DMS53 treated with DMSO at 0.1 percent for 48 hours (cell line): Measurements from ENCODE around the gene KLHDC7B.
"Not testable (repeated sequence)": the region's sequence is repeated elsewhere in the genome, so short reads cannot be mapped to it uniquely, and the experiment has no call there.

Source experiments
- DNase-seq: peaks from one replicate; lab custom pipeline; 2025; ENCODE audit not compliant: unreplicated experiment; lab: John Stamatoyannopoulos, UW

The KLHDC7B gene

DNA sequence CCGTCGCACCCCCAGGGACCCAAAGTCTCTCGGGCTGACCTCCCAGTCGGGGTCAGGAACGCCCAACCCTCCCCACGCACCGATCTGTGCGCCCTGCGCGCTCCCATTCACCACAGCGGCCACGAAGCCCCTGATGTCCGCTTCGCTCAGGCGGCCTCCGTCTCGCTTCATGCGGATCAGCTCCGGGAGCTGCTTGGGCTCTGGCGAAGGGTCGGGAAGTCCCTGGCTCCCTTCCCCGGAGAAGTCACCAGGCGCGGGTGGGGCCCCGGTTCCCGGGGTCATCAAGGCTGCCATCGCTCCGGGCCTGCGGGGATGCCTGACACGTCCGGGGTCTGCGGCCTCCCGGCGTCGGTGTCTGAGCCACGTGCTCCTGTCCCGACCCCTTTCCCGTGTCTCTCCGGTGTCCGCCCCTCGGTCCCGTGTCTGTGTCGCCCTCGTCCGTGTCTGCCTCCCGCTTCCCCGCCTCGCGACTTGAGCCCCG is 16.2 kb upstream of the KLHDC7B start:
- no peak for DNase-seq

DNA sequence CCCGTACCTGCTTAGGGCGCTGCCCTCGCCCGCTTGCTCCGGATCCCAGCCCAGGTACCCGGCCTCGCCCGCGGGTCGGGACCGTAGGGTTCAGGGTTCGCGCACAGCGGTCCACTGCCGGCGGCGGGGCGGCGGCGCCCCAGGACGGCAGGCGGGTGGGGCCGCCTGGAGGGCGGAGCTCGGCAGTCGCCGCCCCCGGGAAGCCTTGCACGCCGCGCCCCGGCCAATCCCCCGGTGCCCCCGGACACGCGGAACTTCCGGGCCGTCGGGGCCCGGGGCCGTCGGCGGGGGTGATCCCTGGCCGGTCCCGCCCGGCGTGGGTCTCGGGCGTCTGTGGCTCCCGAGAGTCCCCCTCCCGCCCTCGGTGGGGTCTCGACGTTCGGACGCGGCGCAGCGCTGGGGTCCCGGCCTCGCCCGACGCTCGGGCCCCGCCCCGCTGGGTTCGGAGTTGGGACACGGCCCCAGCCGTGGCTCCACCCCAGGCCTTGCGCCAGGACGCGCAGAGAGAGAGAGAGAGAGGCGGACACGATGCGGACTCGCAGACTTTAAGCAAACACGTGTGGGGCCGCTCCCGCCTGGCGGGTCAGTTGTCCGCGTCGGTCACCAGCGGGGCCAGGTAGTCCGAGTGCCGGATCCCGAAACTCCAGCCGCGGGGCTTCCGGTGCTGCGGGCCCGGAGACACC is 15.7 kb upstream of the KLHDC7B start, which contains the start of gene TYMP:
Gene TYMP (minus strand): TSS at position 116 of the 683 bp plus-strand sequence. CDS start 303 bp downstream, outside the sequence.
- peak; percentile 44 for DNase-seq

DNA sequence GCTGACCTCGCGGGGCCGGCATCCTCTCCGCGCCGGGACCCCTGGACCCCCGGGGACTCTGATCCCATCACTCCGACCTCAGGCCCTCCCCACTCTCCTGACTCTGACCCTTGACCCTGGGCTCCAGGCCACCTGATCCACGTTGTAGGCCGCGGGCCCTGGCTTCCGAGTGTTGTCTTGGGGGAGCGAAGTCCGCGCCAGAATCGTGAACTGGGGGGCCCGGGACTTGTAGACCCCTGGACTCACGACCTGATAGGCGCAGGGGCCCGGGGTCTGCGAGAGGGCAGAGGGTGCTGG is 15.2 kb upstream of the KLHDC7B start:
- DNase-seq = no peak

DNA sequence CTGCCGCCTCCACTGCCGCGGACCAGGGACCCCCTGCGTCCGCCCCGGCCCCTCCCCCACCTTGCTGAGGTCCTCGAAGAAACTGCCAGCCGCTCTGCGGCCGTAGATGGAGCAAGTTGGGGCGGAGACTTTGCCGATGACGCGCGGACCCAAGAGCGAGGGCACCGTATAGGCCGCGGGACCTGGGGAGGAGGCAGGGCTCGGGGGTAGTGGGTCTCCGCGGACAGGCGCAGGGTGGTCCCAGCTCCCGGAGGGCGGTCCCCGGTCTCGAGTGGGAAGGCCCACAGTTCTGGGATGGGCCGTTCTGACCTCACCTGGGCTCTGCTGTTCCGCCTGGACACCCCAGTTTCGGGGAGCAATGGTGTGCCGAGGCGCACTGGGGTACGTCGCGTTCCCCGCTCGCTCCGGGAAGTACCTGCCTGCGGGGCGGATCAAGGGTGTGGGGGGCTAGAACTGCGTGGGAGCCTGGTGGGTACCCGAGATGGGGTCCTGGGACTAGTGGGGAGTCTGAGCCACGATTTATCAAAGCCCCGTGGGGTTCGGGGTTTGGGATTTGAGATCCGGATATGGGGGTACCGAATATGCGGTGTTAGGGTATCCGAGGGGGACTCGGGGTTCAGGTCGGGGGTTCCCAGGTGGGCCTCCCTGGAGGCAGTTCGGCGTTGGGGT is 14.7 kb upstream of the KLHDC7B start:
- DNase-seq = peak; percentile 55

DNA sequence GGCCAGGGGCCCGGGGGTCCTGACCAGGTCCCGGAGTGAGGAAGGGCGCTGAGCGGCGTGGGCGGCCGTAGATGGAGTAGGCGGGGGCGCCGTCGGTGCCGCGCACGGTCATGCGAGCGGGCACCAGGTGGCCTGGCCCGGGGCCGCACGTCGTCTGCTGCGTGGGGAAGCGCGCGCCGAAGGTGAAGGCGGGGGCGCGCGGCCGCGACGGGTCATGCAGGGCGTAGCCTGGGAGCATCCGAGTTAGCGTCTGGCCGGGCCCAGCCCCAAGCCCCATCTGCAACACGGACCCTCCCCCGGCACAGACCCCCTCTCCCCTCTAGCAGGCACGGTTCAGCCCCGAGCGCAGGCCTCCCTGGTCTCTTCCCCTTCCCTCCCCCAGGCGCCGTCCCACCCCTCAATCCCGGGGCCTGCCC is 14.1 kb upstream of the KLHDC7B start:
- DNase-seq = peak; percentile 40

DNA sequence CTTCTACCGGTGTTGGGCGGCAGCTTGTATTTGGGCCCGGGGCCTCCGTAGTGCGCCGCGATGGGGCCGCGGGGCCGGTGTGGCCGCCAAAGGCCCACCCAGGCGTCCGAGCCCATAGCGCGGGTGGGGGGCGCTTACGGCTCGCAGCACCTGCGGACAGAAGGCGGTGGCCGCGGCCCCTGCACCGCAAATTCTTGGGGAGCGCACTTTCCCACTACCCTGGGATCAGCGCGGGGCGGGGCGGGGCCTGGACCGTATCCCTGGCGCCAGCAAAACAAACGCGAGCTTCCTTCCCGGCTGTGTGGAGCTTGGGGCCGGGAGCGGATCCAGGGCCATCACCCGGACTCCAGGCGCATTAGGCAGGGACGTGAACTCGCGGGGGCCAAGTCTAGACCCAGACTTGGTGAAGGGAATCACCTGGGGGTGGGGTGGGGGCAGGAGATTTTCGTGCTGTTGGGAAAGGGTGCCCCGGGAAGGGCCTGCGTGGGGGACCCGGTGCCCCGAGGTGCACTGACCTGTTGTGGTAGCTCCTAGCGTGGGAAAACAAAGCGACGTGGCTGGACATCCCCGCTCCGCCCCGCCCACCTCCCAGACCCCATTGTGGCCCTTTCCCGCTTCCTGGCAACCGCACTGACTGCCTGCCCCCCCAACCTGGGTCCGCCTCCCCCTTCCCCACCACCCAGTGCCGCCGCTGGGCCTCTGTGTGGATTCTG is 13.6 kb upstream of the KLHDC7B start:
- peak; percentile 26 for DNase-seq

DNA sequence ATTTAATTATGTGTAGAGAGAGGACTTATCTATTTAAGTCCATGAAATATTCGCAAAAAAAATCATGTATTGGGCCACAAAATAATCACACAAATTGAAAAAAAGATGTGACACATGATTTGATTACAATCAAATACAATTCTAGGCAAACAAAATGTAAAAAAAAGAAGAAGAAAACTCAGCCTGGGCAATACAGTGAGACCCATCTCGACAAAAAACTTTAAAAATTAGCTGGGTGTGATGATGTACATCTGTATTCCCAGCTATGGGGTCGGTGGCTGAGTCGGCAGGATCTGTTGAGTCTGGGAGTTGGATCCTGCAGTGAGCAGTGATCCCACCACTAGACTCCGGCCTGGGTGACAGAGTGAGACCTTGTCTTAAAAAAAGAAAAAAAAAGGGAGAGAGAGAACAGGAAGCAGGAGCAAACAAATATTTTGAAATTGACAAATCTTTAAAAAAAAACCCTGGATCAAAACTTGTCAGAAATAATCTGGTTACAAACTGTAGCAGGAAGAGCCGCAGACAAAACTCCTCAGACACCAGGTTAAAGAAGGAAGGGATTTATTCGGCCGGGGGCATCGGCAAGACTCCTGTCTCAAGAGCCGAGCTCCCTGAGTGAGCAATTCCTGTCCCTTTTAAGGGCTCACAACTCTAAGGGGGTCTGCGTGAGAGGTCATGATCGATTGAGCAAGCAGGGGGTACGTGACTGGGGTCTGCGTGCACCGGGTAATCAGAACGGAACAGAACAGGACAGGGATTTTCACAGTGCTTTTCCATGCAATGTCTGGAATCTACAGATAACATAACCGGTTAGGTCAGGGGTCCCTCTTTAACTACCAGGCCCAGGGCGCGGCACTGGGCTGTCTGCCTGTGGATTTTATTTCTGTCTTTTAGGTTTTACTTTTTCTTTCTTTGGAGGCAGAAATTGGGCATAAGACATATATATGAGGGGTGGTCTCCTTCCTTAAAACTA is 12.6 kb upstream of the KLHDC7B start:
- DNase-seq = no peak

DNA sequence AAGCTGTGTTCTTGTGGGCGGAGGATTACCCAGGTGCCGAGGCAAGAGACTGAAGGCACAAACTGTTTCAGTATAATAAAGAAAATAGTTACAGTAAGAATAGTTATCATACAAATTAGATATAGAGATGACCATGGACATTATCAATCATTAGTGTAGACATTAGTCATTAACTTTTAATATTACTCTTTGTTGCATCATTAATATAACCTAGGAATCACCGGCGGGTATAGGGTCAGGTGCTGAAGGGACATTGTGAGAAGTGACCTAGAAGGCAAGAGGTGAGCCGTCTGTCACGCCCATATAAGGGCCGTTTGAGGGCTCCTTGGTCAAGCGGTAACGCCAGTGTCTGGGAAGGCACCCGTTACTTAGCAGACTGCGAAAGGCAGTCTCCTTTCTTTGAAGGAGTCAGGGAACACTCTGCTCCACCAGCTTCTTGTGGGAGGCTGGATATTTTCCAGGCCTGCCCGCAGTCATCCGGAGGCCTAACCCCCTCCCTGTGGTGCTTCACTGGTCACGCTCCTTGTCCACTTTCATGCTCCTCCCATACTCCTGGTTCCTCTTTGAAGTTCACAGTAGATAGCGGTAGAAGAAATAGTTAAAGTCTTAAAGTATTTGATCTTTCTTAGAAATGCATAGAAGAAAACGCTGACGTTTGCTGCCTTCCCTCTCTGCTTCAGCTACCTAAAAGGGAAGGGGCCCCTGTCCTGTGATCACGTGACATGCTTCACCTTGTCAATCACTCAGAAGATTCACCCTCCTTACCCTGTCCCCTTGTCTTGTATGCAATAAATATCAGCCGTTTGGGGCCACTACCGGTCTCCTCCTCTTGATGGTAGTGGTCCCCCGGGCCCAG is 11.6 kb upstream of the KLHDC7B start:
- DNase-seq = peak; percentile 18

DNA sequence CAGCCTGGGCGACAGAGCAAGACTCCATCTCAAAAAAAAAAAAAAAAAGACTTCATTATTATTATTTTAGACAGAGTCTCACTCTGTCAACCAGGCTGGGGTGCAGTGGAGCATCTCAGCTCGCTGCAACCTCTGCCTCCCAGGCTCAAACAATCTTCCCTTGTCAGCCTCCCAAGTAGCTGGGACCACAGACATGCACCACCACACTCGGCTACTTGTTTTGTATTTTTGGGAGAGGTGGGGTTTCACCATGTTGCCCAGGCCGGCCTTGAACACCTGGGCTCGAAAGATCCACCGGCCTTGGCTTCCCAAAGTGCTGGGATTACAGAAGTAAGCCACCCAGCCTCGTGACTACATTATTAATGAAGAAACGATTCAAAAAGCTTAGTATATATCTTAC is 10.6 kb upstream of the KLHDC7B start:
- no peak for DNase-seq

DNA sequence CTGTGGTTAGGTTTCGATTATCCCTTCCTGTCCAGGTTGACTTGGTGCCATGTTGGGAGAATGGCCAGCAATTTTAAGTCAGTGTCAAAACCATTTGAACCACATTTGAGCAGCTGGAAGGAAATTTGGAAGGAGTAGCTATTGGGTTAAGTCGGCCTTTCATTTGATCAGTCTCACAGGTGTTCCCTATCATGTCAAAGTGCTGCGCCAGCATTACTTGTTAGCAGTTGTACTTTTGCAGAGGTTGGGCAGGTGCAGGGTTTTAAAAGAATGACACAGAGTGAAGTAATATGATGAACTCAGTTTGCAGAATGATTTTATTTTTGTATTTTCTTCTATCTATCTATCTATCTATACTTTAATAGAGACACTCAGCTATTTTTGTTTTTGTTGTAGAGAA is 9.5 kb upstream of the KLHDC7B start:
- DNase-seq = no peak

DNA sequence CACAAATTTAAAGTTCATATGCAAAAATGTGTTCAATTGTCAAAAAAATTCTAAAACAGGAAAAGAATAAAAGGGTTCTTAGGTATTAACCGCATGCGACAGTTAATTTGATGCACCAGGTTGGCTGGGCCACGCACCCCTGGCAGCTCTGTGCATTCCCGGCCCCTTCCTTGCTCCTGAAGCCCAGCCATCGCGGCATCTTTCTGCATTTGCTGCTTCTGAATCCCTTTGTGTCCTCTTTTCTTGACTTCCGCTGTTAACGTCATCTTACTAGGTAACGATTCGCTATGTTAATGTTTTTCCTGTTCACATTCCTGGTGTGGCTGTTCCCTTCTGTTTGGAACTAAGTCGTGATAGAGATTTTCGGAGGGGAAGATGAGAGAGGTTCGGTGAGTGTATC is 7.9 kb upstream of the KLHDC7B start:
- no peak for DNase-seq

DNA sequence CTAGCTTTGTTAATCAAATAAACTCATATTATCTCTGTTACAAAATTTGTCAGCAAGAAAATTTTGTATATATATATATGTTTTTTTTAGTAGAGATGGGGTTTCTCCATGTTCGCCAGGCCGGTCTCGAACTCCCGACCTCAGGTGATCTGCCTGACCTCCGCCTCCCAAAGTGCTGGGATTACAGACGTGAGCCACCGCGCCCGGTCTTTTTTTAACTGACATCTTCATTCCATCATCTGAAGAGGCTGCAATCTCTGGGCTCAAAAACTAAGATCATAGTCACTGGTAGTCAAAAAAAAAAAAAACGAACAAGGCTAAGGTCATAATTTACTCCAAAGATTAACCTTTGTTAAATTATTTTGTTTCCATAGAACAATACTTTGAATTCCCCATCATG is 5.3 kb upstream of the KLHDC7B start:
- DNase-seq = no peak

DNA sequence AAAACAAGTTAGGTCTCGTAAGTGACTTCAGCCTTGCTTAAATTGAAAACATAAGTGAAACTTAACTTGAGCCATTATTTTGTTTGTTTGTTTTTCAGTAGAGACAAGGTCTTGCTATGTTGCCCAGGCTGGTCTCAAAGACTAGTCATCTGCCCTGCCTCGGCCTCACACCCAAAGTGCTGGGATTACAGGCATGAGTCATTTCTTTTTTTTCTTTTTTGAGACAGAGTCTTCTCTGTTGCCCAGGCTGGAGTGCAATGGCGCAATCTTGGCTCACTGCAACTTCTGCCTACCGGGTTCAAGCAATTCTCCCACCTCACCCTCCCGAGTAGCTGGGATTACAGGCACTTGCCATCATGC is 4.1 kb upstream of the KLHDC7B start:
- DNase-seq = not testable (repeated sequence)

DNA sequence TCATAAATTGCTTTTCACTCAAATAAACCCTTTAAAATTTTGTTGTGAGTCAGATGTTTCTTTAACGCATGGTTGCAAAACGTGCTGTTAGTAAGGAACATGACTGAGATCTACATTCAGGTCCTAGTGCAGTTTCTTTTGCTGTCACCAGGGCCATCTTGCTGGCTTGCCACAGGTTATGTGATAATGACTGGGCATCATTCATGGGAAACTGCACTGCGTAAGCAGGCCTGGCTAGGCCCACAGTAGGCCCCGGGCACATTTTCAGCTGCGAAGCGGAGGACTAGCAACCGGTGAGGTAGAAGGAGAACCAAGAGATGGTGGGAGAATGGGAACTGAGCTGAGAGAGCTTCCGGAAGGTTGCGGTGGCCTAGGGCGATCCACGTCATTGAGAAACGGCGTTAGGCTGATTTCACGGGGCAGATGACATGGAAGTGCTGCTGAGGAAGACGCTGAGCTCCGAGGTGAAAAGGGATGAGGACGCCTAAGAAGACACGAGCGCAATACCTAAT is 3.2 kb upstream of the KLHDC7B start:
- no peak for DNase-seq

DNA sequence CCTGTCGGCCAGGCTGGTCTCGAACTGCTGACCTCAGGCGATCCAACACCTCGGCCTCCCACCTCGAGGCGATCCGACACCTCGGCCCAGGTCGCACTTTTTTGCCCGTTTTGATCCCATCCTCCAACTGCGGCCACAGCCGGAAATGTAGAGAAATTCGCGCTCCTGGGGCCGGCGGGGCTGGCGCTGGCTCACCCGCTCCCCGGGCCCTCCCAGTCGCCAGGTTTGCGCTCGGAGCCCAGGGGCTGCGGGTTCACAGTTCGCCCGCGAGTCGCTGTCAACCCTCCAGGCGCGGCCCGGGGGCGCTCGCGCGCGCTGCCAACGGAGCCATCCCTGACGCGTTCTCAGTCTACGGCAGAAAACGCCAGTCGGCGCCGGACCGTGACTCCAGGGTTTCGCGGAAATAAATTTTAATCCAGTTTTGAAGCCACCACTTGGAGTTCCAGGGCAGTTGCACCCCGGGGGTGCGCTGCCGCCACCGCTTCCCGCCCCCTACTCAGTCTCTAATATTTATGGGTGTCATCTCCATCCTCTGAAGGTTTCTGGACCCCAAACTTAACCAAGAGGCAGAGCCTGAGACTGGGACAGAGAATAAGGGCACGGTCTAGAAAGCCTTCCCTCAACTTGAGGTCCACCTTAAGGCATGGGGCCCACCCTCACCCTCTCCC is 1.5 kb upstream of the KLHDC7B start:
- peak; percentile 56 for DNase-seq

DNA sequence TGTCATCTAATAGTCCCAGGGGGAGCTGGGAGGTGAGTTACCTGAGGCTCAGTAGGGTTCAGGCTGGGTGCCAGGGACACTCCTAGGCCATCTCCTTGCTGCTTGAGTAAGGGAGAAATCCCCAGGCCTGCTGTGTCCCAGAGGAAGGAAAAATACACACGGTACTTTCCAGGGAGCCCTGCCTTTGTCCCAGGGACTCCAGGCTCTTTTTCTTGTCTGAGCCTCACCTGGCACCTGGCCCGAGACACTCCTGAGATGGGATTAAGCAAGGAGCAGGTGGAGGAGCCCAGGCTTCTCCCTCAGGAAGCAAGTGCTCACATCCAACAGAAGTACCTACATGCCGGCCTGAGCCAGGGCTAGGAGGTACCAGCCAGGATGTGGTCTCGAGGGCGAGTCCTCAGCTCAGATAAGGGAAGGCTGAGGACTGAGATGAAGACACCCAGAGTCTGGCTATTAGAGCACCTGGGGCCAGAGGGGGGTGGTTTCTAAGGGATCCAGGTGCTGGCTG is 899 bp upstream of the KLHDC7B start:
- DNase-seq = peak; percentile 18

DNA sequence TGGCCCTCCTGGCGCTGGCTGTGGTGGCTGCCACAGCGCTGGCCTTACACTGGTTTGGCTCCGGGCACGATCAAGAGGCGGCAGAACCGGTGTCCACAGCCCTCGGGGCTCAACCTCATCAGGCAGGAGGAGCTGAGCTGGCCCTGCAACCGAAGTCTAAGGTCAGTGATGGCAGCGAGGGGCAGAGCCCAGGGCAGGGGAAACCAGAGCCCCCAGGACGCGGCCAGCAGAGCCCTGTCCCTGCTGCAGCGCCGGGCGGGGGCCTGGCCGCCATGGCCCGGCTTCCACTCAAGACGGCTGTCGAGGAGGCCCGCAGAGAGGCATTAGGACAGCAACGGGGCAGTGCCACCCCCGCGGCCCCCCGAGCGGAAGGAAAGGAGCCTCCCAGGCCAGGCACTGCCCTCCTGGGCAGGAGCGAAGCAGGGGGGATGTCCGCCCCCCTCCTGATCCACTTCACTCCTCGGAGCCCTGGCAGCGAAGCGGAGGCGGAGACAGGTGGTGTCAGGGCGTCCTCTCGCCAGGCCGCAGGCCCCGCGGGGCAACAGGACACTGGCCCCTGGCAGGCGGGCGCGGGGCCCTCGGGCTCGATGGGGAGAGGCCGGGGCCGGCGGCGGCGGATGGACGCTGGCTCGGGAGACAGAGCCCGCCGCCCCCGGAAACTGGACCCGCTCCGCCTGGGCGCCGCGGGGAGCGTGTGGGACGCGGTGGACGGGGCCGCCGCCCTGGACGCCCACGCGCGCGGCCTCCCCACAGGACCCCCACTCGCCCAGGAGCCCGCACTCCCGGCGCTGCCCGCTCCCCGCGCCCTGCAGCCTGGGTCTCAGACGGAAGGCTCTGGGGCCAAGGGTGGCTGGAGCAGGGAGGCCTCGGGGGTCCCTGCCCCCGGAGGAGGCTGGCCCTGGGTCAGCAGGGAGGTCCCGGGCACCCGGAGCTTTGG is 895 bp downstream of the KLHDC7B start:
- DNase-seq = no peak
